ENCODE data around the gene RPH3AL. TPM values are rescaled to one million over a fixed set of nuclear protein-coding genes. Genes with fewer than 3 reads are reported as not detected.
A peak's percentile ranks its signal among the peaks of the same experiment; 100 is the strongest.

RPH3AL gene
- total RNA-seq, 4 donors from 2014 or later, result 31.4 to 92.4 (median 48.6) TPM

GRCh38 chr17:394718-395095 lies 42.1 kb upstream of the RPH3AL start:
- no peak for DNase-seq
- Histone ChIP-seq H3K4me1 (peaks cover 0 to 11% (median 1%) of the 10 kb centered on the region in 4 donors), H3K27me3 (no peaks in the 10 kb centered on the region), H3K9me3 (no peaks in the 10 kb centered on the region), H3K4me3 (no peak overlapping the region), H3K36me3 (no peaks in the 10 kb centered on the region), H3K27ac (no peak overlapping the region)
- TF ChIP-seq POLR2A (IDR thresholded peaks at IDR 0.05) (no peak), CTCF (IDR thresholded peaks at IDR 0.05) (no peak)

GRCh38 chr17:393806-394717 lies 41.5 kb upstream of the RPH3AL start:
- peak overlapping the region in 2 of 4 donors; percentile 22 to 67 for H3K27ac ChIP-seq
- DNase-seq, result peak in 1 of 3 donors; percentile 51
- TF ChIP-seq CTCF (IDR thresholded peaks at IDR 0.05), result no peak
- TF ChIP-seq POLR2A (IDR thresholded peaks at IDR 0.05), result no peak

GRCh38 chr17:391850-392249 lies 39.2 kb upstream of the RPH3AL start:
- DNase-seq, result no peak
- Histone ChIP-seq H3K4me3 (no peak overlapping the region), H3K36me3 (no peaks in the 10 kb centered on the region), H3K9me3 (no peaks in the 10 kb centered on the region), H3K27ac (no peak overlapping the region), H3K27me3 (no peaks in the 10 kb centered on the region), H3K4me1 (peaks cover 0 to 11% (median 1%) of the 10 kb centered on the region in 4 donors)
- TF ChIP-seq POLR2A (IDR thresholded peaks at IDR 0.05) (no peak), CTCF (IDR thresholded peaks at IDR 0.05) (no peak)

More at GRCh38 chr17:393806-394717, 41.5 kb upstream of the RPH3AL start:
- peaks cover 0 to 11% (median 1%) of the 10 kb centered on the region in 4 donors for H3K4me1 ChIP-seq
- no peaks in the 10 kb centered on the region for H3K9me3 ChIP-seq
- no peaks in the 10 kb centered on the region for H3K36me3 ChIP-seq
- H3K27me3 ChIP-seq, result no peaks in the 10 kb centered on the region
- H3K4me3 ChIP-seq, result no peak overlapping the region

GRCh38 chr17:390025-390424 lies 37.4 kb upstream of the RPH3AL start:
- Histone ChIP-seq H3K27me3 (no peaks in the 10 kb centered on the region), H3K27ac (no peak overlapping the region), H3K4me3 (no peak overlapping the region), H3K4me1 (peaks cover 3 to 22% (median 5%) of the 10 kb centered on the region in 4 donors), H3K9me3 (no peaks in the 10 kb centered on the region), H3K36me3 (no peaks in the 10 kb centered on the region)
- peak in 1 of 3 donors; percentile 22 for DNase-seq
- TF ChIP-seq CTCF (IDR thresholded peaks at IDR 0.05) (no peak), POLR2A (IDR thresholded peaks at IDR 0.05) (no peak)

GRCh38 chr17:388087-388486 lies 35.5 kb upstream of the RPH3AL start:
- Histone ChIP-seq H3K27me3 (no peaks in the 10 kb centered on the region), H3K4me3 (no peak overlapping the region), H3K4me1 (peaks cover 0 to 16% (median 9%) of the 10 kb centered on the region in 4 donors), H3K36me3 (no peaks in the 10 kb centered on the region), H3K9me3 (no peaks in the 10 kb centered on the region), H3K27ac (no peak overlapping the region)
- TF ChIP-seq CTCF (IDR thresholded peaks at IDR 0.05), result no peak
- peak in 1 of 3 donors; percentile 9 for DNase-seq

All from Peyer's patch (tissue), 4 donors.